A549 treated with AZD9567 at 1 μM for 4 hours (cell line): Measurements from ENCODE around the gene NANS. TPM values are rescaled to one million over a fixed set of nuclear protein-coding genes. Genes with fewer than 3 reads are reported as not detected.

Source experiments
- total RNA-seq: library from RNA; stranded (reverse); fragments of 200-300 nt; extraction: Qiagen RNA extraction; gene quantifications from 5 replicates; pipeline ENCODE4 v1.2.3, GENCODE V29; 2022; ENCODE audit not compliant: insufficient read depth

NANS gene, protein sequence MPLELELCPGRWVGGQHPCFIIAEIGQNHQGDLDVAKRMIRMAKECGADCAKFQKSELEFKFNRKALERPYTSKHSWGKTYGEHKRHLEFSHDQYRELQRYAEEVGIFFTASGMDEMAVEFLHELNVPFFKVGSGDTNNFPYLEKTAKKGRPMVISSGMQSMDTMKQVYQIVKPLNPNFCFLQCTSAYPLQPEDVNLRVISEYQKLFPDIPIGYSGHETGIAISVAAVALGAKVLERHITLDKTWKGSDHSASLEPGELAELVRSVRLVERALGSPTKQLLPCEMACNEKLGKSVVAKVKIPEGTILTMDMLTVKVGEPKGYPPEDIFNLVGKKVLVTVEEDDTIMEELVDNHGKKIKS
- total RNA-seq, result 67.7 to 76.3 TPM (median 74.4 TPM) in 5 replicates

DNA sequence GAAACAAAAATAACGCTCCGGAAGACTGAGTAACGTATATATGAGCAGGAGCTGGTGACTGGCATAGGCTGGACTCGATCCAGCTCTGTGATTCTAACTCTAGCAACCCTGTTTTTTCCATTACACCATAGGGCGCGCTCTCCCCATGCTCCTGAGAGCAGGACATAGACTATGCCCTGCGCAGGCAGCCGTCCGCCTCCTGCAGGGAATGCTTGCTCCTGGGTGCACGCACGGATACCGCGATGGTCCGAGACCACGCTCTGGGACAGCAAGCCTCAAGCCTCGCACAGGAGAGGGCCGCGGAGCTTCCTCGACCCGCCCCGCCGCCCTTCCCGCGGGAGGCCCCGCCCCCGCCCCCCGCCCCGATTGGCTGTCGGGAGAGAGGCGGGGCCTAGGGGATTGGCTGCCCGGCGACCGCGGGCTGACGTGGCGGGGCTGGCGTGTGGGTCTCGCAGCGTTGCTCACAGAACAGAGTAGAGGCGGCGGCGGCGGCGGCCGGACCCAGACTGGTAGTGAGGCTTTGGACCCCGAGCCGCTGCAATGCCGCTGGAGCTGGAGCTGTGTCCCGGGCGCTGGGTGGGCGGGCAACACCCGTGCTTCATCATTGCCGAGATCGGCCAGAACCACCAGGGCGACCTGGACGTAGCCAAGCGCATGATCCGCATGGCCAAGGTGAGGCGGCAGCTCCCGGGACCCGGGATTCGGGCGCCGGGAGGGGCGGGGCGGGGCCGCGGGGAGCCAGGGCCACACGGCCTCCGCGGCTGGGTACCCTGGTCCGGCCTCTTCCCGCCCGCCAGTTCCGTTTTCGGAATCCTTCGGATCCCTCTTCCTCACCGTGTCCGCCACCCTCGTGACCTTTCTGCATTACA lies at the start of gene NANS:
Gene NANS (plus strand): TSS at position 464 of the 869 bp plus-strand sequence. CDS start 77 bp downstream, at position 541.

DNA sequence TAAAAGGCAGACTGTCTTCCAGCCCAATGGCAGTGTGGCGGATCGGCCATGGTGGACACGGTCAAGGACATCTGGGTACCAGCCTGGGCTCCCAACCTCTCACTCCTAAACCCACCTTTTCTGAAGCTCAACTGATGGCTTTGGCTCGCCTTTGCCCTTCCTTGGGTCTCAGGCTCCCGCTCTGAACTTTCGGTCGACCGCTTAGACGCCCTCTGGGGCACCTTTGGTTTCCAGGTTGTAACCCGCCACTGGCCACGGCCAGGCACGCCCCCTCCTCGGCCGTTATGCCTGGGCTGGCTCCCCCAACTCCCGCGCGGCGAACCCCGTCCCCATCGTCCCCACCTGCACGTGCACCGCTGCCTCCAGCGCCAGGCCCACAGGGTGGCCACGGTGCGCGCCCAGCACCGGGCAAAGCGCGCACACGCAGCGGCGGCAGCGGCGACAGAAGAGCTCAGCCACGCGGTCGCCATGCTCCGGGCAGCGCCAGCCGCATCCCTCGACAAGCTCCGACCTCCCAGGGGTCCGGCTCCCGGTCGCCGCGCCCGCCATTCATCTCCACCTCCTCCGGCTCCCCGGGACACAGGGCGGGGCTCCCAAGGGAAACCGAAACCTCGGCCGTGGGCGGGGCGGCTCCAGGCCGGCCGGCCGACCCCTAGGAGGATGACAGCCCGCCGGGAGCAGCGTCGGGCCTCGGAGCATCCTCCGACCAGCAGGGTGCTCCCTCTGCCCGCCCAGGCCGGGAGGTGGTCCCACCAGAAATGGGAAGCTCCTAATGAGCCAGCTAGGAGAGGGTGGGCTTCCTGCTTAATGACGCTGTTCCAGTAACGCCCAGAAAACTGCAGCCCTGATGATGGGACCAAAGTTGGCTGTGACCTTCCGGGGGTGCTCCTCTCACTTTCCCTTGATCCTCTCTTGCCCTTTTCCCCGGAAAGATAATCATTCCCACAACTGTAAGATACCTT lies 62.4 kb downstream of the NANS start, which contains the start of gene TRIM14:
Gene TRIM14 (minus strand): TSS at position 583 of the 962 bp plus-strand sequence. CDS start 34 bp downstream, at position 549.

Other genes starting within 250 kb of the NANS start
- gene FOXE1, start 203.5 kb upstream of the NANS start, total RNA-seq, result 2.4 to 3.7 TPM (median 3.5 TPM) in 5 replicates
- 12.3 to 15.3 TPM (median 13.0 TPM) in 5 replicates for gene TRMO, start 134.2 kb upstream of the NANS start, total RNA-seq
- not detected in 5 replicates for gene HEMGN, start 118.6 kb upstream of the NANS start, total RNA-seq
- 251 to 282 TPM (median 270 TPM) in 5 replicates for gene ANP32B, start 73.4 kb upstream of the NANS start, total RNA-seq
- 11.1 to 13.2 TPM (median 11.7 TPM) in 5 replicates for gene TRIM14, start 62.5 kb downstream of the NANS start, total RNA-seq
- 0.79 to 1.2 TPM (median 1.1 TPM) in 5 replicates for gene CORO2A, start 135.9 kb downstream of the NANS start, total RNA-seq
- gene TBC1D2, start 198.9 kb downstream of the NANS start, total RNA-seq, result 6.1 to 9.9 TPM (median 9.5 TPM) in 5 replicates